HepG2 (cell line): ENCODE data around the gene KLHL7. TPM values are rescaled to one million over a fixed set of nuclear protein-coding genes. Genes with fewer than 3 reads are reported as not detected.
A peak's percentile ranks its signal among the peaks of the same experiment; 100 is the strongest.

ENCODE experiments used
- CREB1 ChIP-seq, 2 experiments: fragments of 450-650 bp in 1 of 2; IDR thresholded peaks; 2 replicates each; pipeline ENCODE4 v1.6.1; 2016 to 2017; ENCODE audit warnings: control low read depth in 1 of 2, mild to moderate bottlenecking in 1 of 2, missing compliant biosample characterization in 1 of 2, missing genetic modification characterization in 1 of 2
- FOXA3 ChIP-seq: IDR thresholded peaks from 2 replicates; pipeline ENCODE4 v1.6.1; 2016; ENCODE audit warnings: missing genetic modification reagents, missing compliant biosample characterization
- HMG20A ChIP-seq: IDR thresholded peaks from 2 replicates; pipeline ENCODE4 v1.6.1; 2016; ENCODE audit warnings: borderline replicate concordance
- HNF4A ChIP-seq: sonication (generic); formaldehyde crosslinking; IDR thresholded peaks from 2 replicates; pipeline ENCODE4 v1.4.0; 2020; ENCODE audit warnings: missing genetic modification reagents
- ISL2 ChIP-seq: sonication (generic); formaldehyde crosslinking; IDR thresholded peaks from 2 replicates; pipeline ENCODE4 v1.5.0; 2020; ENCODE audit warnings: missing genetic modification reagents
- RFX5 ChIP-seq: IDR thresholded peaks from 2 replicates; pipeline ENCODE4 v1.6.1; 2011; ENCODE audit warnings: low read depth, low read length, improper control_type of control experiment
- SAP130 ChIP-seq: IDR thresholded peaks from 2 replicates; pipeline ENCODE4 v1.6.1; 2016; ENCODE audit warnings: low read depth
- SOX6 ChIP-seq, 2 experiments: fragments of 450-650 bp in 1 of 2; sonication (generic) in 1 of 2; formaldehyde crosslinking in 1 of 2; IDR thresholded peaks; 2 replicates each; pipeline versions ENCODE4 v1.4.0 to v1.6.1; 2017 to 2020; ENCODE audit warnings: antibody characterized with exemption in 1 of 2, mild to moderate bottlenecking in 1 of 2, missing genetic modification reagents in 1 of 2
- SRSF9 ChIP-seq: fragments of 200-400 bp; formaldehyde crosslinking; IDR thresholded peaks from 2 replicates; pipeline ENCODE4 v1.6.1; 2018; ENCODE audit warnings: borderline replicate concordance, mild to moderate bottlenecking, low read depth, low read length; ENCODE audit not compliant: insufficient read depth, poor library complexity, severe bottlenecking
- ZNF138 ChIP-seq: sonication (generic); formaldehyde crosslinking; IDR thresholded peaks from 2 replicates; pipeline ENCODE4 v1.5.0; 2020; ENCODE audit warnings: mild to moderate bottlenecking, low read depth, missing genetic modification reagents
- ZNF3 ChIP-seq: IDR thresholded peaks from 2 replicates; pipeline ENCODE4 v1.7.0; 2017; ENCODE audit warnings: inconsistent platforms
- ZNF563 ChIP-seq: sonication (generic); formaldehyde crosslinking; IDR thresholded peaks from 2 replicates; pipeline ENCODE4 v1.8.0; 2022; ENCODE audit warnings: mild to moderate bottlenecking, moderate library complexity, missing genetic modification reagents
- ZNF747 ChIP-seq: sonication (generic); formaldehyde crosslinking; IDR thresholded peaks from 2 replicates; pipeline ENCODE4 v1.8.1; 2023; ENCODE audit warnings: missing genetic modification reagents, mild to moderate bottlenecking, borderline replicate concordance
- ZNF761 ChIP-seq: sonication (generic); formaldehyde crosslinking; conservative IDR thresholded peaks from 2 replicates; pipeline ENCODE4 v1.4.0; 2020; ENCODE audit warnings: mild to moderate bottlenecking, missing genetic modification reagents
- polyA plus RNA-seq, 8 experiments: library from polyadenylated mRNA; depleted of rRNA in 3 of 8; stranded (reverse) in 7 of 8; unstranded in 1 of 8; fragments of >200 nt; fragmentation: Illumina TruSeq in 4 of 8; extraction: Trizol in 4 of 8; gene quantifications; 2 replicates each; pipeline versions ENCODE4 v1.2.1 to v1.2.3, GENCODE V29; 2011 to 2016; ENCODE audit warnings: low read depth in 4 of 8, missing spikeins in 1 of 8, mixed read lengths in 1 of 8; ENCODE audit not compliant: insufficient read depth in 1 of 8
- total RNA-seq, 5 experiments: library from RNA; depleted of rRNA; stranded (reverse); fragments of >200 nt; fragmentation: Illumina TruSeq; extraction: Trizol; gene quantifications; 2 replicates each; pipeline ENCODE4 v1.2.3, GENCODE V29; 2016; ENCODE audit warnings: low read depth in 1 of 5
- TF ChIP-seq, protein P1 (sequence below): sonication (generic); formaldehyde crosslinking; IDR thresholded peaks from 2 replicates; pipeline ENCODE4 v1.5.0; 2020; ENCODE audit warnings: missing genetic modification reagents, mild to moderate bottlenecking, borderline replicate concordance
- TF ChIP-seq, protein P2 (sequence below): sonication (generic); formaldehyde crosslinking; IDR thresholded peaks from 2 replicates; pipeline ENCODE4 v1.5.0; 2020; ENCODE audit warnings: missing genetic modification reagents
- TF ChIP-seq, protein P3 (sequence below): sonication (generic); formaldehyde crosslinking; IDR thresholded peaks from 2 replicates; pipeline ENCODE4 v1.5.0; 2020; ENCODE audit warnings: missing genetic modification reagents
- TF ChIP-seq, protein P4 (sequence below): sonication (generic); formaldehyde crosslinking; IDR thresholded peaks from 2 replicates; pipeline ENCODE4 v1.8.0; 2022; ENCODE audit warnings: low read depth, missing genetic modification reagents
- TF ChIP-seq, protein P5 (sequence below): sonication (generic); formaldehyde crosslinking; conservative IDR thresholded peaks from 2 replicates; pipeline ENCODE4 v1.8.0; 2022; ENCODE audit warnings: missing genetic modification reagents
- TF ChIP-seq, protein P6 (sequence below): sonication (generic); formaldehyde crosslinking; conservative IDR thresholded peaks from 2 replicates; pipeline ENCODE4 v1.4.0; 2020; ENCODE audit warnings: missing genetic modification reagents

Gene KLHL7
- total and polyA plus RNA-seq, 2 of the 13 experiments (the other 11 are each of a cell fraction or from before 2014, with no cell fraction given): 16.2 to 34.4 TPM

DNA sequence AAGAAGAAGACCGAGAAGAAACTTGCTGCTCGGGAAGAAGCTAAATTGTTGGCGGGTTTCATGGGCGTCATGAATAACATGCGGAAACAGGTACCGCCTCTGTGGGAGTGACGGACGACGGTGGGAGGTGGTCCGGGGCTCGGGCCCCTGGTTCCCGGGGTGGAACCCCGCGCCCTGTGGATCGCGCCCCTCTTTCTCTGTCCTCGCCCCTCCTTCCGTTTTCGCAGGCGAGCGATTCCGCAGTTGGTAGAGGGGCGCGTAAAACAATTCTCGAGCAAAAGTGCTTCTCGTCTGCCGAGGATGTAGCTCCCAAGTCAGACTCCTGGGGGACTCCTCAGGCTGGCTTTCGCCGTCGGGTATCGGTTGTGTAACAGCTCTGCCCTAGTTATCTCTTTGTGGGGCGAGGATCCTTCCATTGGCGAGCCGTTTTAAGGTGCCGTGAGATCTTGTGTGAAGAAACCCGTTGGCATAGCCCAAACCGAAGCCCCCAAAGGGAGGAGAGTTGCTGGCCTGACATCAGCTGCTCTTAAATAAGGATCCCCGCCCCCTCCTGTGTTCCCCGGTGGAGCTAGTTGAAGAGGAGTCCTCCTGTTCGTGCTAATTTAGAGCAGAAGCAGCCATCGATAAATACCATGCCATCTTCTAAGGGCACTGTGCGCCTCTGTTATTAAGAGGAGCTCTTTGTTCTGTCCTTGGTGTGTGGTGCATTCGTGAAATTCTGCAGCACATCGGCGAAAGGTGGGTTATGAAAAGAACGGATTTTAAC, 655 bp downstream of the KLHL7 start (continued):
- 0 out of 2 replicates have a peak, but pooled peaks have one; percentile 0 for TF ChIP-seq ISL2 (CRISPR knock-in tag)
- TF ChIP-seq FOXA3 (CRISPR knock-in tag): no peak
- no peak for TF ChIP-seq CREB1 (IDR thresholded peaks at IDR 0.05)
- TF ChIP-seq CREB1 (CRISPR knock-in tag; IDR thresholded peaks at IDR 0.05): 0 out of 2 replicates have a peak, but pooled peaks have one; percentile 2
- TF ChIP-seq ZNF747: peak; percentile 1; the same call in 1 of the 2 replicates
- TF ChIP-seq SOX6 (IDR thresholded peaks at IDR 0.05): no peak
- TF ChIP-seq SOX6 (CRISPR knock-in tag; IDR thresholded peaks at IDR 0.05): no peak; the same call in 1 of the 2 replicates
- TF ChIP-seq, protein P1, sequence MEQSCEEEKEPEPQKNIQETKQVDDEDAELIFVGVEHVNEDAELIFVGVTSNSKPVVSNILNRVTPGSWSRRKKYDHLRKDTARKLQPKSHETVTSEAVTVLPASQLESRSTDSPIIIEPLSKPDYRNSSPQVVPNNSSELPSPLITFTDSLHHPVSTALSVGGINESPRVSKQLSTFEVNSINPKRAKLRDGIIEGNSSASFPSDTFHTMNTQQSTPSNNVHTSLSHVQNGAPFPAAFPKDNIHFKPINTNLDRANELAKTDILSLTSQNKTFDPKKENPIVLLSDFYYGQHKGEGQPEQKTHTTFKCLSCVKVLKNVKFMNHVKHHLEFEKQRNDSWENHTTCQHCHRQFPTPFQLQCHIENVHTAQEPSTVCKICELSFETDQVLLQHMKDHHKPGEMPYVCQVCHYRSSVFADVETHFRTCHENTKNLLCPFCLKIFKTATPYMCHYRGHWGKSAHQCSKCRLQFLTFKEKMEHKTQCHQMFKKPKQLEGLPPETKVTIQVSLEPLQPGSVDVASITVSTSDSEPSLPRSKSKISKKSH: no peak
- no peak; the same call in 1 of the 2 replicates for TF ChIP-seq SAP130
- no peak for TF ChIP-seq SRSF9
- TF ChIP-seq ZNF138 (CRISPR knock-in tag): no peak
- no peak for TF ChIP-seq HMG20A (CRISPR knock-in tag)
- TF ChIP-seq, protein P2, sequence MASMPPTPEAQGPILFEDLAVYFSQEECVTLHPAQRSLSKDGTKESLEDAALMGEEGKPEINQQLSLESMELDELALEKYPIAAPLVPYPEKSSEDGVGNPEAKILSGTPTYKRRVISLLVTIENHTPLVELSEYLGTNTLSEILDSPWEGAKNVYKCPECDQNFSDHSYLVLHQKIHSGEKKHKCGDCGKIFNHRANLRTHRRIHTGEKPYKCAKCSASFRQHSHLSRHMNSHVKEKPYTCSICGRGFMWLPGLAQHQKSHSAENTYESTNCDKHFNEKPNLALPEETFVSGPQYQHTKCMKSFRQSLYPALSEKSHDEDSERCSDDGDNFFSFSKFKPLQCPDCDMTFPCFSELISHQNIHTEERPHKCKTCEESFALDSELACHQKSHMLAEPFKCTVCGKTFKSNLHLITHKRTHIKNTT (CRISPR knock-in tag): no peak
- TF ChIP-seq, protein P3, sequence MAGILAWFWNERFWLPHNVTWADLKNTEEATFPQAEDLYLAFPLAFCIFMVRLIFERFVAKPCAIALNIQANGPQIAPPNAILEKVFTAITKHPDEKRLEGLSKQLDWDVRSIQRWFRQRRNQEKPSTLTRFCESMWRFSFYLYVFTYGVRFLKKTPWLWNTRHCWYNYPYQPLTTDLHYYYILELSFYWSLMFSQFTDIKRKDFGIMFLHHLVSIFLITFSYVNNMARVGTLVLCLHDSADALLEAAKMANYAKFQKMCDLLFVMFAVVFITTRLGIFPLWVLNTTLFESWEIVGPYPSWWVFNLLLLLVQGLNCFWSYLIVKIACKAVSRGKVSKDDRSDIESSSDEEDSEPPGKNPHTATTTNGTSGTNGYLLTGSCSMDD (CRISPR knock-in tag): no peak
- TF ChIP-seq, protein P4, sequence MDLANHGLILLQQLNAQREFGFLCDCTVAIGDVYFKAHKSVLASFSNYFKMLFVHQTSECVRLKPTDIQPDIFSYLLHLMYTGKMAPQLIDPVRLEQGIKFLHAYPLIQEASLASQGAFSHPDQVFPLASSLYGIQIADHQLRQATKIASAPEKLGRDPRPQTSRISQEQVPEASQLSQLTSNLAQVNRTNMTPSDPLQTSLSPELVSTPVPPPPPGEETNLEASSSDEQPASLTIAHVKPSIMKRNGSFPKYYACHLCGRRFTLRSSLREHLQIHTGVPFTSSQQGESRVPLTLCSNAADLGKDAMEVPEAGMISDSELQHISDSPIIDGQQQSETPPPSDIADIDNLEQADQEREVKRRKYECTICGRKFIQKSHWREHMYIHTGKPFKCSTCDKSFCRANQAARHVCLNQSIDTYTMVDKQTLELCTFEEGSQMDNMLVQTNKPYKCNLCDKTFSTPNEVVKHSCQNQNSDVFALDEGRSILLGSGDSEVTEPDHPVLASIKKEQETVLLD: no peak
- no peak for TF ChIP-seq ZNF761 (CRISPR knock-in tag)
- TF ChIP-seq, protein P5, sequence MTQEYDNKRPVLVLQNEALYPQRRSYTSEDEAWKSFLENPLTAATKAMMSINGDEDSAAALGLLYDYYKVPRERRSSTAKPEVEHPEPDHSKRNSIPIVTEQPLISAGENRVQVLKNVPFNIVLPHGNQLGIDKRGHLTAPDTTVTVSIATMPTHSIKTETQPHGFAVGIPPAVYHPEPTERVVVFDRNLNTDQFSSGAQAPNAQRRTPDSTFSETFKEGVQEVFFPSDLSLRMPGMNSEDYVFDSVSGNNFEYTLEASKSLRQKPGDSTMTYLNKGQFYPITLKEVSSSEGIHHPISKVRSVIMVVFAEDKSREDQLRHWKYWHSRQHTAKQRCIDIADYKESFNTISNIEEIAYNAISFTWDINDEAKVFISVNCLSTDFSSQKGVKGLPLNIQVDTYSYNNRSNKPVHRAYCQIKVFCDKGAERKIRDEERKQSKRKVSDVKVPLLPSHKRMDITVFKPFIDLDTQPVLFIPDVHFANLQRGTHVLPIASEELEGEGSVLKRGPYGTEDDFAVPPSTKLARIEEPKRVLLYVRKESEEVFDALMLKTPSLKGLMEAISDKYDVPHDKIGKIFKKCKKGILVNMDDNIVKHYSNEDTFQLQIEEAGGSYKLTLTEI (CRISPR knock-in tag): no peak
- TF ChIP-seq ZNF3 (CRISPR knock-in tag): no peak
- no peak for TF ChIP-seq HNF4A (CRISPR knock-in tag)
- peak; percentile 45 for TF ChIP-seq ZNF563 (CRISPR knock-in tag)
- TF ChIP-seq, protein P6, sequence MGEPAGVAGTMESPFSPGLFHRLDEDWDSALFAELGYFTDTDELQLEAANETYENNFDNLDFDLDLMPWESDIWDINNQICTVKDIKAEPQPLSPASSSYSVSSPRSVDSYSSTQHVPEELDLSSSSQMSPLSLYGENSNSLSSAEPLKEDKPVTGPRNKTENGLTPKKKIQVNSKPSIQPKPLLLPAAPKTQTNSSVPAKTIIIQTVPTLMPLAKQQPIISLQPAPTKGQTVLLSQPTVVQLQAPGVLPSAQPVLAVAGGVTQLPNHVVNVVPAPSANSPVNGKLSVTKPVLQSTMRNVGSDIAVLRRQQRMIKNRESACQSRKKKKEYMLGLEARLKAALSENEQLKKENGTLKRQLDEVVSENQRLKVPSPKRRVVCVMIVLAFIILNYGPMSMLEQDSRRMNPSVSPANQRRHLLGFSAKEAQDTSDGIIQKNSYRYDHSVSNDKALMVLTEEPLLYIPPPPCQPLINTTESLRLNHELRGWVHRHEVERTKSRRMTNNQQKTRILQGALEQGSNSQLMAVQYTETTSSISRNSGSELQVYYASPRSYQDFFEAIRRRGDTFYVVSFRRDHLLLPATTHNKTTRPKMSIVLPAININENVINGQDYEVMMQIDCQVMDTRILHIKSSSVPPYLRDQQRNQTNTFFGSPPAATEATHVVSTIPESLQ (CRISPR knock-in tag): no peak
- TF ChIP-seq RFX5: no peak
